Measurements from ENCODE around the gene GIPC2.

DNA sequence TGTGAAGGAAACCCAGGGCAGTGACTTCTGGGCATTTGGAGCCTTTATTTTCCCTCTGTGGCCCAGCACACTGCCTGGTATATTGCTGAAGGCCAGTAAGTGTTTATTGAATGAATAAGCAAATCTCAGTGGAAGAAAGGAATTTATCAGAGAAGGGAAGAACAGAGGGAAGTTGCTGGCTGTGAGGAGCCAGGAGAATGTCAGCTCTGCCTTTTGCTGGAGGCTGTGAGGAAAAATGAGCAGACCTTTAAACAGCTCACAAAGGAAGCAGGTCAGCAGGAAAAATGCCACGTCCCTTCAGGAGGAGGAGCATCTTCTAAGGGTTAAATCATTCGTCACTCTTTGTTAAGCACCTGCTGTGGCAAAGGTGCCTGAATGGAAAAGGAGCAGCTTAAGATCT, 75.9 kb downstream of the GIPC2 start:
- TF ChIP-seq BHLHE40 (IDR thresholded peaks at IDR 0.05; ENCODE audit: low read depth, low read length) (no peak), POLR2A (IDR thresholded peaks at IDR 0.05; ENCODE audit: low read length) (no peak), KDM5A (IDR thresholded peaks at IDR 0.05) (no peak), SMC3 (IDR thresholded peaks at IDR 0.05) (no peak), EP300 (IDR thresholded peaks at IDR 0.05) (no peak)
- TF ChIP-seq, protein P1, sequence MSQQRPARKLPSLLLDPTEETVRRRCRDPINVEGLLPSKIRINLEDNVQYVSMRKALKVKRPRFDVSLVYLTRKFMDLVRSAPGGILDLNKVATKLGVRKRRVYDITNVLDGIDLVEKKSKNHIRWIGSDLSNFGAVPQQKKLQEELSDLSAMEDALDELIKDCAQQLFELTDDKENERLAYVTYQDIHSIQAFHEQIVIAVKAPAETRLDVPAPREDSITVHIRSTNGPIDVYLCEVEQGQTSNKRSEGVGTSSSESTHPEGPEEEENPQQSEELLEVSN (IDR thresholded peaks at IDR 0.05; ENCODE audit: borderline replicate concordance, low read depth), result no peak
- TF ChIP-seq, protein P2, sequence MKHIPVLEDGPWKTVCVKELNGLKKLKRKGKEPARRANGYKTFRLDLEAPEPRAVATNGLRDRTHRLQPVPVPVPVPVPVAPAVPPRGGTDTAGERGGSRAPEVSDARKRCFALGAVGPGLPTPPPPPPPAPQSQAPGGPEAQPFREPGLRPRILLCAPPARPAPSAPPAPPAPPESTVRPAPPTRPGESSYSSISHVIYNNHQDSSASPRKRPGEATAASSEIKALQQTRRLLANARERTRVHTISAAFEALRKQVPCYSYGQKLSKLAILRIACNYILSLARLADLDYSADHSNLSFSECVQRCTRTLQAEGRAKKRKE (CRISPR knock-in tag; IDR thresholded peaks at IDR 0.05; ENCODE audit: low read depth), result no peak
- TF ChIP-seq, protein P3, sequence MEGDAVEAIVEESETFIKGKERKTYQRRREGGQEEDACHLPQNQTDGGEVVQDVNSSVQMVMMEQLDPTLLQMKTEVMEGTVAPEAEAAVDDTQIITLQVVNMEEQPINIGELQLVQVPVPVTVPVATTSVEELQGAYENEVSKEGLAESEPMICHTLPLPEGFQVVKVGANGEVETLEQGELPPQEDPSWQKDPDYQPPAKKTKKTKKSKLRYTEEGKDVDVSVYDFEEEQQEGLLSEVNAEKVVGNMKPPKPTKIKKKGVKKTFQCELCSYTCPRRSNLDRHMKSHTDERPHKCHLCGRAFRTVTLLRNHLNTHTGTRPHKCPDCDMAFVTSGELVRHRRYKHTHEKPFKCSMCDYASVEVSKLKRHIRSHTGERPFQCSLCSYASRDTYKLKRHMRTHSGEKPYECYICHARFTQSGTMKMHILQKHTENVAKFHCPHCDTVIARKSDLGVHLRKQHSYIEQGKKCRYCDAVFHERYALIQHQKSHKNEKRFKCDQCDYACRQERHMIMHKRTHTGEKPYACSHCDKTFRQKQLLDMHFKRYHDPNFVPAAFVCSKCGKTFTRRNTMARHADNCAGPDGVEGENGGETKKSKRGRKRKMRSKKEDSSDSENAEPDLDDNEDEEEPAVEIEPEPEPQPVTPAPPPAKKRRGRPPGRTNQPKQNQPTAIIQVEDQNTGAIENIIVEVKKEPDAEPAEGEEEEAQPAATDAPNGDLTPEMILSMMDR (IDR thresholded peaks at IDR 0.05), result no peak
